Ovary (tissue), 3 donors: Measurements from ENCODE around the gene COPE.

Experiments used
- EP300 ChIP-seq: sonication (generic); formaldehyde crosslinking; IDR thresholded peaks from one replicate; pipeline ENCODE4 v1.6.1; 2017; ENCODE audit warnings: antibody characterized with exemption
- POLR2A ChIP-seq: fragments of 450-650 bp; IDR thresholded peaks from one replicate; pipeline ENCODE4 v1.6.1; 2017; ENCODE audit warnings: antibody characterized with exemption, mild to moderate bottlenecking, moderate library complexity
- TF ChIP-seq, protein P1 (sequence below), 3 donors: fragments of 450-650 bp in 2 of 3; fragments of 200-600 bp in 1 of 3; IDR thresholded peaks; one replicate each; pipeline versions ENCODE4 v1.5.1 to v1.8.0; 2016 to 2022; ENCODE audit warnings: antibody characterized with exemption in 3 of 3, mild to moderate bottlenecking in 1 of 3
- donor health status: DM: no; HTN: no; CAD: no.

DNA sequence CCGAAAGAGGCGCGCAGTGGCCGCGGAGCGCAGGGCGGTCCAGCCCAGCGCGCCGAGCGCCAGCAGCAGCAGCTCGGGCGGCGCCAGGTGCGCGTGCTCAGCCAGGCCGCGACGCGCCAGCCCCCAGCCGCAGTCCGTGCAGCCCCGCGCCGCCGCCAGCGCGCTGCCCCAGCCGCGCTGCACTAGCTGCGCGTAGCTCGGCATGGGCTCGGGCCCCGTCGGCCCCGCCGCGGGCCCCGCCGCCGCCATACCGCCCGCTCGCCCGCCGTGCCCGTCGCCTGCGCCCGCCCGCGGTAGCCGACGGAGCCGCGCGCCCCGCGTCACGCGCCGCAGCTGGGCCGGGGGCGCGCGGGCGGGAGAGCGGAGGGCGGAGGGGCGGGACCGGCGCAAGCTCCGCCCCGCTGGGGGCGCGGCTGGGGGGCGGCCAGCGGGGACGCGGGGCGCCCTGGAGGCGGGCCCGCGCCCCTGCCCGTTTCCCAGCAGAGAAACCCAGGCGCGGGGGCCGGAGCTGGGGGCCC is 23.3 kb downstream of the COPE start, which contains the start of gene CERS1:
- TF ChIP-seq, protein P1, sequence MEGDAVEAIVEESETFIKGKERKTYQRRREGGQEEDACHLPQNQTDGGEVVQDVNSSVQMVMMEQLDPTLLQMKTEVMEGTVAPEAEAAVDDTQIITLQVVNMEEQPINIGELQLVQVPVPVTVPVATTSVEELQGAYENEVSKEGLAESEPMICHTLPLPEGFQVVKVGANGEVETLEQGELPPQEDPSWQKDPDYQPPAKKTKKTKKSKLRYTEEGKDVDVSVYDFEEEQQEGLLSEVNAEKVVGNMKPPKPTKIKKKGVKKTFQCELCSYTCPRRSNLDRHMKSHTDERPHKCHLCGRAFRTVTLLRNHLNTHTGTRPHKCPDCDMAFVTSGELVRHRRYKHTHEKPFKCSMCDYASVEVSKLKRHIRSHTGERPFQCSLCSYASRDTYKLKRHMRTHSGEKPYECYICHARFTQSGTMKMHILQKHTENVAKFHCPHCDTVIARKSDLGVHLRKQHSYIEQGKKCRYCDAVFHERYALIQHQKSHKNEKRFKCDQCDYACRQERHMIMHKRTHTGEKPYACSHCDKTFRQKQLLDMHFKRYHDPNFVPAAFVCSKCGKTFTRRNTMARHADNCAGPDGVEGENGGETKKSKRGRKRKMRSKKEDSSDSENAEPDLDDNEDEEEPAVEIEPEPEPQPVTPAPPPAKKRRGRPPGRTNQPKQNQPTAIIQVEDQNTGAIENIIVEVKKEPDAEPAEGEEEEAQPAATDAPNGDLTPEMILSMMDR (IDR thresholded peaks at IDR 0.05) = no peak
- no peak for TF ChIP-seq POLR2A
- TF ChIP-seq EP300 = no peak
